ENCODE data around the gene LGMN. TPM values are rescaled to one million over a fixed set of nuclear protein-coding genes. Genes with fewer than 3 reads are reported as not detected.

Gene LGMN
- total and polyA plus RNA-seq, 2 donors (not counting 1 experiment from before 2014, with no cell fraction given): 22.6 to 61.0 TPM

DNA sequence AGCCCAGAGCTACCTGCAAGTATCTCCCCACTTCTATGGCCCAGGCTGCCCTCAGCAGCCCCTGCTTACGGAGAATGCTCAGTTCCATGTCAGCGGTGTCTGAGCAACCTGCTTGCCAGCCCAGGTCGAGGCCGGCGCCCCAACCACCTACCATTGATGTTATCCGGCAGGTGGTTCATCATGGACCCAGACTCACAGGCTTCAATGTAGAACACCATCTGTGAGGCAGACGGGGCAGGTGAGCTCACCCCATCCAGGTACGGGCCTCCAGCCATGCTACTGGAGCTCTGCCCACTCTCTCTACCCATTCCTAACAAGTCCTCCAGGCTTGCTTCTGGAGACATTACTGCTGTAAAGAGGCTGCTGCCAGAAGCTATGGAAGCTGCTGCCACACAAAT lies 35.8 kb downstream of the LGMN start:
- H3K36me3 ChIP-seq (ENCODE audit: control insufficient read depth, insufficient read depth, low read length): no peaks in the 10 kb centered on the region
- no peak overlapping the region for H3K27ac ChIP-seq (ENCODE audit: insufficient read depth, low read length)
- no peaks in the 10 kb centered on the region for H4K20me1 ChIP-seq (ENCODE audit: control insufficient read depth, extremely low read depth, insufficient read depth, low read length)
- no peak overlapping the region for H2AFZ ChIP-seq (ENCODE audit: low read length)
- no peak overlapping the region for H3K9ac ChIP-seq (ENCODE audit: insufficient read depth, low read length)
- no peak for DNase-seq (ENCODE audit: low read depth in 2 of 2)
- no peaks in the 10 kb centered on the region for H3K27me3 ChIP-seq (ENCODE audit: control insufficient read depth, insufficient read depth, low read length)
- no peaks in the 10 kb centered on the region for H3K9me3 ChIP-seq (ENCODE audit: control insufficient read depth, insufficient read depth, low read depth, low read length)
- H3K79me2 ChIP-seq (ENCODE audit: control insufficient read depth, insufficient read depth, low read length): no peaks in the 10 kb centered on the region
- H3K4me1 ChIP-seq (ENCODE audit: control insufficient read depth, extremely low read depth, insufficient read depth, low read length): peaks cover 3% of the 10 kb centered on the region
- no peak for TF ChIP-seq EZH2 (IDR thresholded peaks at IDR 0.05; ENCODE audit: low read length, missing control alignments)
- TF ChIP-seq, protein P1, sequence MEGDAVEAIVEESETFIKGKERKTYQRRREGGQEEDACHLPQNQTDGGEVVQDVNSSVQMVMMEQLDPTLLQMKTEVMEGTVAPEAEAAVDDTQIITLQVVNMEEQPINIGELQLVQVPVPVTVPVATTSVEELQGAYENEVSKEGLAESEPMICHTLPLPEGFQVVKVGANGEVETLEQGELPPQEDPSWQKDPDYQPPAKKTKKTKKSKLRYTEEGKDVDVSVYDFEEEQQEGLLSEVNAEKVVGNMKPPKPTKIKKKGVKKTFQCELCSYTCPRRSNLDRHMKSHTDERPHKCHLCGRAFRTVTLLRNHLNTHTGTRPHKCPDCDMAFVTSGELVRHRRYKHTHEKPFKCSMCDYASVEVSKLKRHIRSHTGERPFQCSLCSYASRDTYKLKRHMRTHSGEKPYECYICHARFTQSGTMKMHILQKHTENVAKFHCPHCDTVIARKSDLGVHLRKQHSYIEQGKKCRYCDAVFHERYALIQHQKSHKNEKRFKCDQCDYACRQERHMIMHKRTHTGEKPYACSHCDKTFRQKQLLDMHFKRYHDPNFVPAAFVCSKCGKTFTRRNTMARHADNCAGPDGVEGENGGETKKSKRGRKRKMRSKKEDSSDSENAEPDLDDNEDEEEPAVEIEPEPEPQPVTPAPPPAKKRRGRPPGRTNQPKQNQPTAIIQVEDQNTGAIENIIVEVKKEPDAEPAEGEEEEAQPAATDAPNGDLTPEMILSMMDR (conservative IDR thresholded peaks at IDR 0.05 in 1 of 2, IDR thresholded peaks at IDR 0.05 in 1 of 2; ENCODE audit: low read depth in 1 of 2, low read length in 2 of 2): no peak
- no peak overlapping the region for H3K4me2 ChIP-seq (ENCODE audit: extremely low read depth, insufficient read depth, low read length)
- H3K4me3 ChIP-seq (replicated peaks in 1 of 4; ENCODE audit: control extremely low read depth in 1 of 4, insufficient read depth in 1 of 4, low read depth in 3 of 4, low read length in 4 of 4): no peak overlapping the region

DNA sequence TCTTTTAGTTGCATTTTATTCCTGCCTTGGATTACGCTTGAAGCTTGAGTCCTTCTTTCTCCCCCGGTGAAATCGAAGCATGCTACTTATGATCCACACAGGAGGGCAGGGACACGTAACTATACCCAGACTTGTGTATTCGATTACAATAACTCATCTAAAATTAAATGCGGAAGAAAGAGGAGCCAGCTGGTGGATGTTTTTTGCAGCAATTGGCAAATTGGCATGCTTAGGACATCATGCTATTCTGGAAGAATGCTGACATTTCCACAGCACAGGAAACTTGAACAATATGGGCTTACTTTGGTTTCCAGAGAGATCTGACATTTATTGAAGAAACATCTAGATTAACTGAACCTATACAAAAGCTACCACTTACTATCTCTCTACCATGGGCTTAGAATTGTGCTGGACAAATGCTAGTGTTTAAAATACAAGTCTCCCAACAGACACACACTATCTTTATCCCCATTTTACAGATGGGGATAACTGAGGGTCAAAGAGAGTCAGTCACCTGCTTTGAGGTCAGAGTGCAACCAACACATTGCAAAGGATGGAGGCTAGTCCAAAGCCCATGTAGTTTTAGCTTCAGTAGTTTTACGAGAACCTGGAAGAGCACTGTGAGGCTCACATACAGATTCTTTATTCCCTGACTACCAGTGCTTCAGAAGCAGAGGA lies 36.3 kb downstream of the LGMN start:
- H3K4me1 ChIP-seq (ENCODE audit: control insufficient read depth, extremely low read depth, insufficient read depth, low read length): peaks cover 3% of the 10 kb centered on the region
- H3K4me2 ChIP-seq (ENCODE audit: extremely low read depth, insufficient read depth, low read length): no peak overlapping the region
- no peak overlapping the region for H3K4me3 ChIP-seq (replicated peaks in 1 of 4; ENCODE audit: control extremely low read depth in 1 of 4, insufficient read depth in 1 of 4, low read depth in 3 of 4, low read length in 4 of 4)
- H2AFZ ChIP-seq (ENCODE audit: low read length): no peak overlapping the region
- no peaks in the 10 kb centered on the region for H3K9me3 ChIP-seq (ENCODE audit: control insufficient read depth, insufficient read depth, low read depth, low read length)
- TF ChIP-seq EZH2 (IDR thresholded peaks at IDR 0.05; ENCODE audit: low read length, missing control alignments): no peak
- TF ChIP-seq, protein P1 (conservative IDR thresholded peaks at IDR 0.05 in 1 of 2, IDR thresholded peaks at IDR 0.05 in 1 of 2; ENCODE audit: low read depth in 1 of 2, low read length in 2 of 2): no peak
- H3K79me2 ChIP-seq (ENCODE audit: control insufficient read depth, insufficient read depth, low read length): no peaks in the 10 kb centered on the region
- H3K9ac ChIP-seq (ENCODE audit: insufficient read depth, low read length): no peak overlapping the region
- no peak for DNase-seq (ENCODE audit: low read depth in 2 of 2)
- H4K20me1 ChIP-seq (ENCODE audit: control insufficient read depth, extremely low read depth, insufficient read depth, low read length): no peaks in the 10 kb centered on the region
- H3K27ac ChIP-seq (ENCODE audit: insufficient read depth, low read length): no peak overlapping the region
- no peaks in the 10 kb centered on the region for H3K27me3 ChIP-seq (ENCODE audit: control insufficient read depth, insufficient read depth, low read length)
- H3K36me3 ChIP-seq (ENCODE audit: control insufficient read depth, insufficient read depth, low read length): no peaks in the 10 kb centered on the region

DNA sequence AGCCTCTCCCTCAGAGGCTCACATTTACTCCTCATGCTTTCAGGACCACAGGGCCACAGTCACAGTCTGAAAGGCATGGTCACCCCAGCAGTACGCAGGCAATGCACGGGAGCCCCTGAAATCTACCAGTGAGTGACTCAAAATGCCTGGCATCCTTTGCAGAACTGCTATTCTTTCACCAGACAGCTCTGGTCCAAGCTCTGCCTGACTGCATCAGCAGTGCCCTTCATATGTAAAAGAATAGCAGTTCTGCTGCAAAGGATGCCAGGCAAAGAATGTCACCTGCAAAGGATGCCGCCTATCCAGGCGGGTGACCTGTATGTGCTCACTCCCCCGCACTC lies 38.5 kb downstream of the LGMN start:
- Histone ChIP-seq H3K27ac (ENCODE audit: insufficient read depth, low read length) (no peak overlapping the region), H3K4me1 (ENCODE audit: control insufficient read depth, extremely low read depth, insufficient read depth, low read length) (peaks cover 3% of the 10 kb centered on the region), H2AFZ (ENCODE audit: low read length) (no peak overlapping the region), H3K4me2 (ENCODE audit: extremely low read depth, insufficient read depth, low read length) (no peak overlapping the region), H3K9me3 (ENCODE audit: control insufficient read depth, insufficient read depth, low read depth, low read length) (no peaks in the 10 kb centered on the region), H3K36me3 (ENCODE audit: control insufficient read depth, insufficient read depth, low read length) (no peaks in the 10 kb centered on the region), H4K20me1 (ENCODE audit: control insufficient read depth, extremely low read depth, insufficient read depth, low read length) (no peaks in the 10 kb centered on the region), H3K27me3 (ENCODE audit: control insufficient read depth, insufficient read depth, low read length) (no peaks in the 10 kb centered on the region), H3K4me3 (replicated peaks in 1 of 4; ENCODE audit: control extremely low read depth in 1 of 4, insufficient read depth in 1 of 4, low read depth in 3 of 4, low read length in 4 of 4) (no peak overlapping the region), H3K79me2 (ENCODE audit: control insufficient read depth, insufficient read depth, low read length) (no peaks in the 10 kb centered on the region), H3K9ac (ENCODE audit: insufficient read depth, low read length) (no peak overlapping the region)
- TF ChIP-seq, protein P1 (conservative IDR thresholded peaks at IDR 0.05 in 1 of 2, IDR thresholded peaks at IDR 0.05 in 1 of 2; ENCODE audit: low read depth in 1 of 2, low read length in 2 of 2): no peak
- TF ChIP-seq EZH2 (IDR thresholded peaks at IDR 0.05; ENCODE audit: low read length, missing control alignments): no peak
- no peak for DNase-seq (ENCODE audit: low read depth in 2 of 2)
